Ramos (cell line): Measurements from ENCODE around the gene CUL9.

ENCODE experiments used
- in situ Hi-C: fragments of 300-500 bp; cut with MboI; formaldehyde crosslinking; loops from one replicate; pipeline ENCODE4 v1.14.3; 2022; ENCODE audit warnings: low sequenced_read_pairs; ENCODE audit not compliant: unreplicated experiment

The CUL9 gene

GRCh38 chr6:43221046-43221972 lies 39.3 kb downstream of the CUL9 start:
- in situ Hi-C loops: no loop called here

GRCh38 chr6:43222418-43223059 lies 40.5 kb downstream of the CUL9 start:
- in situ Hi-C loops: no loop called here

GRCh38 chr6:43223175-43223574 lies 41.2 kb downstream of the CUL9 start:
- in situ Hi-C loops: no loop called here

- in situ Hi-C loops: no loop called here
Observed at GRCh38 chr6:43226192-43226851, 44.3 kb downstream of the CUL9 start.

GRCh38 chr6:43228951-43229802 lies 47.2 kb downstream of the CUL9 start, which contains the start of gene DNPH1:
Gene DNPH1, minus strand, starts transcription at chr6:43229481. Its CDS starts 25 bp downstream, at chr6:43229456.
- in situ Hi-C loops: no loop called here

- in situ Hi-C loops: no loop called here
Observed at GRCh38 chr6:43229803-43230620, 48.0 kb downstream of the CUL9 start.

- in situ Hi-C loops: no loop called here
Observed at GRCh38 chr6:43231053-43231452, 49.1 kb downstream of the CUL9 start.

- in situ Hi-C loops: no loop called here
Observed at GRCh38 chr6:43231735-43232450, 49.9 kb downstream of the CUL9 start.

- in situ Hi-C loops: no loop called here
Observed at GRCh38 chr6:43235841-43236240, 53.8 kb downstream of the CUL9 start.

GRCh38 chr6:43239054-43239453 lies 57.1 kb downstream of the CUL9 start:
- in situ Hi-C loops: no loop called here

GRCh38 chr6:43240950-43241349 lies 59.0 kb downstream of the CUL9 start:
- in situ Hi-C loops: no loop called here

- in situ Hi-C loops: no loop called here
Observed at GRCh38 chr6:43241446-43241845, 59.5 kb downstream of the CUL9 start.

- in situ Hi-C loops: no loop called here
Observed at GRCh38 chr6:43242908-43243663, 61.1 kb downstream of the CUL9 start, which contains the start of gene TTBK1. Gene TTBK1, plus strand, starts transcription at chr6:43243481. Its CDS starts 3,180 bp downstream, at chr6:43246661.

GRCh38 chr6:43243664-43244321 lies 61.8 kb downstream of the CUL9 start:
- in situ Hi-C loops: no loop called here

GRCh38 chr6:43246301-43247113 lies 64.5 kb downstream of the CUL9 start:
- in situ Hi-C loops: no loop called here
